Measurements from ENCODE around the gene KRT3.
"Not testable (repeated sequence)": the region's sequence is repeated elsewhere in the genome, so short reads cannot be mapped to it uniquely, and the experiment has no call there.

DNA sequence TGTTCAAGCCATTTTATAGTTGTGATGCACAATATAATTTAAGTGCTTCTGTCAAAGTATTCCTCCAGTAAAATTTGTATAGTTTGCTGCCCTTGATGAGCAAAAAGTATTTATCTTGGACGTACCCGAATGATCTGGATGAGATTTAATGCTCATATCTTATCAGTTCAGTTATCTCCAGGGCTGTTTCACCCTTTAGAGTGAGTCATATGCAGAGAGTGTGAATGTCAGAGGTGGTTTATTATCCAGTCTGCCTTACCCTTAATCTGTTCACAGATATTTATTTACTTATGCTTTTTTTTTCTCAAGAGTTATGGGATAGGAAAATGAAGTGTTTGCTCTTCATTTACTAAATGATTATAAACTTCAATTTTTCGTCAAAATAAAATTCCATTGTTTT is 45.4 kb downstream of the KRT3 start:
- TF ChIP-seq CTCF (IDR thresholded peaks at IDR 0.05 in 8 of 11, conservative IDR thresholded peaks at IDR 0.05 in 3 of 11); POLR2AphosphoS5 (IDR thresholded peaks at IDR 0.05); POLR2A (IDR thresholded peaks at IDR 0.05): not testable (repeated sequence)

Measured in spleen (tissue), 7 donors.